ENCODE data around the gene HDHD5. TPM values are rescaled to one million over a fixed set of nuclear protein-coding genes. Genes with fewer than 3 reads are reported as not detected.

The HDHD5 gene
- 30.2 TPM for total RNA-seq

DNA sequence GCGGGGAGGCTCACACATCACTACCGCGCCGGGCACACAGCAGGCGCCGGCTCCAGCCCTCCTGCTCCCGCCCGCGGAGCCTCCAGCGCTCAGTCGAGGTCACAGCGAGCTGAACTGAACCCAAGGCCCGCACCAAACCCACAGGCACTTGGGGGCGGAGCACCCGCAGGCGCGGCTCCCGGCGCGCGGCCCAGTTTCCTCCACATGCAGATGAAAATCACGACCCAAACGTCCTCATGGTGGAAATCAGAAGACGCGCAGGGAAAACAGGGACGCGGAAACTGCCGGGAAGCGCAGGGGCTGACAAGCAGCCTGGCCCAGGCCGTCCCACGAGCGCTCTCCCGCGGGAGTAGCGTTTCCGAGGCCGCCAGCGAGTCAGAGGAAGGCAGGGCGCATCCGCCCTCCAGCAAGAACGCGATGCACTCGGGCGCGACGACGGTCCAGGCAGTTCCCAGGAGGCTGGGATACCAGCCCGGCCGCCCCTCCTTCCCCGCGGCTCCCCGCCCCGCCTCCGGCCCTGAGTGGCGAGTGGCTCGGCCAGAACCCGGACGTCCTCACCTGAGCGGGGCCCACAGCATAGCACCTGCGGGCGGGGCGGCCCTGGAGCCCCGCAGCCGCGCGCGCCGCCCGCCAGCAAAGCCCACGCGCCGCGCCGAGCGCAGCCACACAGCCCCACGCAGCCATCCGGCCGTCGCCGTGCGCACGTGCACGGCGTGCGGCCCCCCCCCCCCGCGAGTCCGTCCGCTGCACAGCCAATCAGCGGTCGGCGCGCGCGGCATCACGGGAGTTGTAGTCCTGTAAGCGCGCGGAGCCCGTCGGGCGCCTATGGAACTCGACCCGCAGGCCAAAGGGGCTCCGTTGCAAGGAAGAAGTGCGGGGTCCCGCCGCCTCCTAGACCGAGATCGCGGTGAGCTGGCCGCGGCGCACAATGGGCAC is at the start of gene HDHD5:
Gene HDHD5 (minus strand): TSS at position 710 of the 936 bp plus-strand sequence. CDS start 26 bp downstream, at position 684.
- DNase-seq (ENCODE audit: low spot score), result peak; percentile 91

DNA sequence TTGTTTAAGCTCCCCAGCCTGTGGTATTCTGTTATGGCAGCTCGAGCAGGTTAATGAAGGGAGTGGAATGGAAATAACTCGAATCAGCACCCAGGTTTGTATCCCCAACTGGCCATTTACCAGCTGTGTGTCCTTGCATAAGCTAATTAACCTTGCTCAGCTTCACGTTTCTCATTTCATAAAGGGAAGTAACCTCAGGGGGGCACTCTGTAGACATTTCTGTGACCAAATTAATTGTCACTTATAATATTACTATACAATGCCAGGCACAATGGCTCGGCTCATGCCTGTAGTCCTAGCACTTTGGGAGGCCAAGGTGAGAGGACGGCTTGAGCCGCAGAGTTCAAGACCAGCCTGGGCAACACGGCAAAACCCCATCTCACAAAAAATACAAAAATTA is 46.4 kb upstream of the HDHD5 start:
- DNase-seq (ENCODE audit: low spot score), result no peak

DNA sequence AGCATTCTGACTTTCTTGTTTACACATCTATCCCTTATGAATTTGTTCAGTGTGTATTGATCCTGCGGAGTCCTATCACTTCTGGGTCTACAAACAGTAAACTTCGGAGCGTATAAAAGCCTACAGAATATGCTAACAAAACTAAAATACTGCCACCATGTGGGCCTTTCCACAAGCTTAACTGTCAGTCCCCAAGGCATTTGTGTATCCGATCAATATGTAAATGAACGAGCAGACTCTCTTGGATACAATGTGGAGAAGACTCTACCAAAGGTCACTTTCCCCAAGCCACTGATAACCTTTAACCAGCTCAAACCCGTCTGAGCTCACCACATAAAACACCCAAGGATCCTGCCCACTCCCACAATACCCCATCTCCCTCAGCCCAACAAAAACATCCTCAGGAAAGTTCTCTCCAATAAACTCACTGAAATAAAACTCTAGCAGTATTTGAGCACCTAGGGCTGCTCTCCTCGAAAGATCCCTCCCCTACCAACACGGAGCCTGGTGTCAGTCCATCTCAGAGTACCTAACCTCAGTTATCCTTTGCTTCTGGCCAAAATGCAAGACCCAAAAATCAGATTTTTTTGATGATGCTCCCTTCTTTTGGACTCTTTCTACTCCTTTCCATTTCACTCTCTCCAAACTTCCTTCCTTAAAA is 42.3 kb upstream of the HDHD5 start:
- DNase-seq (ENCODE audit: low spot score), result no peak

DNA sequence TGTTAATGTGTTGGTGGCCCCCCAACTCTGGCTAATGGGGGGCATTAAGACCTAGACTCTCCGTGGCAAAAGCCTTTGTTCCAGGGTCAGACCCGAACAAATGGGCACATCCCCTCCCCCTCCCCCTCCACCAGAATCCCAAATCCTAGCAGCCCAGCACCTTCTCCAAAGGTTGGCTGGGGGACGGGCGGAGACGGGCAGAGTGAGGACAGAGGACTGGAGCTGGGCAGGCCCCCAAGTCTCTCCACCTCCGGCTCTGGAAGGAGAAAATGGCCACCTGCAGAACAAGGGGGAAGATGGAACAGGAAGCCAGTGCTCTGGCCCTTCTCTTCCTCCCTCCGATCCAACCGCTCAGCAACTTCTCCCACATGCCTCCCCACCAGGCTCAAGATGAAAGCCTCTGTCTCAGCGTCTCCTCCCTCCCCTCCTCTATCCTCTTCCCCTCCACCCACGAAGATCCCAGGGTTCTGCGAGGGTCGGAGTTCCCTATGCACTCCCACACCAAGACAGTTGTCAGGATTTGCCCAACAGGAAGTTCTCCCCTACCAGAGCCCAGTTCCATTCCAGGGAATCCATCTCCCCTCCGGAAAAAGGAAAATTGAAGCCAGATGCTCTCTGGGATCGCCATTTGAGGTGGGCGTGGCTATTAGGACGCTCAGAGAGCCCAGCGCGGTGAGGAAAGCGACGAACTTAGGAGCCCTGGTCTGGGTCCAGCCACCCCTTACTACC is 40.1 kb upstream of the HDHD5 start:
- DNase-seq (ENCODE audit: low spot score), result no peak

DNA sequence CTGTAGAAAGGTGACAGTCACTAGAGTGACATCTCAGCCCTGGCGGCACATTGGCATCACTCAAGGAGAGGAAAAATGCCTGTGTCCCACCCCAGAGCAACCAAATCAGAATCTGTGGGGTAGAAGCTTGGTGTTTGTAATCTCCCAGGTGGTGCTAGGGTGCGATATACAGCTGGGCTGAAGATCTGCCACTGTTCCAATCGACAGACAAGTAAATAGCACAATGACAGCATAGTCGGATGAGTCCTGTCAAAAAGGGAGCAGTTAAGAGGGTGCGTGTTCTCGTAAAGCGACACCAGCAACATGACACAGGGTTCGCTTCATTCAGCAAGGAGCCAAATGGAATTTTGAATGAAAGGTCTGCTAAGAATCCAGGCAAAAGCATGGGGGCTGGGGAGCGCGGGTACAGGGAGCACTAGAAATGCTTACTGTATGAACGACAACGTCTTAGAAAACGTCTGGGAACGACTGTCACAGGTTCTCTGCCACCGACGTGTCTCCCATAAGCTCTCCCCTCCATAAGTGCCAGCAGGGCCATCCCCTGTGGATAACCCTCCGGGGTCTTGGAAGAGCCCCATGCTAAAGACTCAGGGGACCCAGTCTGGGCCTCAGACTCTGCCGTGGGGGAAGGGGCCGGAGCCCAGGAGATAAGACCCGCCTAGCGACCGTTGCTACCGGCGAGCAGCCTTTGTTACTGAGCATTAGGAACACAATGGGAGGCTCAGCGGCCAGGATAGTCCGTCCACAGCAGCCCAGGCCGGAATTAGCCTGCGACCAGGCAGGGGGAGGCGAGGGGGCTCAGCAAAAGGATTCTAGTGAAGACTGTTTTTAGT is 39.3 kb upstream of the HDHD5 start:
- no peak for DNase-seq (ENCODE audit: low spot score)

DNA sequence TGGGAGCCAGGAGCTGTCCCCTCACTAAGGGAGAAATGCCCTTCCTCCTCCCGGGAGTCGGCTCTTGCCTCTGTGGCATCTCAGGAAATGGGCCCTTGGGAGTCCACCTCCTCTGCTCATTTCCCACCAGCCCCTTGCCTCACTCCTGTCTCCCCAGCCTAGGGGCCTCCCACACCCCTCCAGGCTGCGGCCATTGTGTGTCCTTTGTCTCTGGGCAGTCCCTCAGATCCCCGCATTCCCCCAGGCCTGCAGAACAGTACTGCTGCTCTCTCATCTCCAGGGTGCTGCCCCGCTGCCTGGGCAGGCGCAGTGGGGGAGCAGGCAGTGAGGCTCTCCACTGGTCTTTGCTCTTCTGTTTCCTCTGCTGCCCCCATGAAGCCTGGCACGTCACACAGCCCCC is 35.1 kb upstream of the HDHD5 start:
- DNase-seq (ENCODE audit: low spot score), result no peak

DNA sequence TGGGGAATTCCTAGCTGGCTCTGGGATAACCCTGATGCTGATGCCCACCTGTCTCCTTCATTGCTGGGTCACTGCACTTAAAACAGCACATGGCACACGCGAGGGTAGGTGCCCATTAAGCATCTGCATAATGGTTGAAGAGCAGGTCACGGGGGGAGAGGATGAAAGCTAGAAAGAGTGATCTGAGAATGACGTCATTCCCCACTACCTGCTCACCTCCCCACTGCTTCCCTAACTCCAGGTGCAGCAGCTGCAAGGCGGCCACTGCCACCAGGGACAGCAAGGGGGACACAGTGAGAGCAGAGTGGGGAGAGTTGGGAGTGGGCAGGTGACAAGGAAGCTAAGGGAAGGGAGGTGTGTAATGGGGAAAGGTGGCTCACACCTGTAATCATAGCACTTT is 33.1 kb upstream of the HDHD5 start:
- no peak for DNase-seq (ENCODE audit: low spot score)

DNA sequence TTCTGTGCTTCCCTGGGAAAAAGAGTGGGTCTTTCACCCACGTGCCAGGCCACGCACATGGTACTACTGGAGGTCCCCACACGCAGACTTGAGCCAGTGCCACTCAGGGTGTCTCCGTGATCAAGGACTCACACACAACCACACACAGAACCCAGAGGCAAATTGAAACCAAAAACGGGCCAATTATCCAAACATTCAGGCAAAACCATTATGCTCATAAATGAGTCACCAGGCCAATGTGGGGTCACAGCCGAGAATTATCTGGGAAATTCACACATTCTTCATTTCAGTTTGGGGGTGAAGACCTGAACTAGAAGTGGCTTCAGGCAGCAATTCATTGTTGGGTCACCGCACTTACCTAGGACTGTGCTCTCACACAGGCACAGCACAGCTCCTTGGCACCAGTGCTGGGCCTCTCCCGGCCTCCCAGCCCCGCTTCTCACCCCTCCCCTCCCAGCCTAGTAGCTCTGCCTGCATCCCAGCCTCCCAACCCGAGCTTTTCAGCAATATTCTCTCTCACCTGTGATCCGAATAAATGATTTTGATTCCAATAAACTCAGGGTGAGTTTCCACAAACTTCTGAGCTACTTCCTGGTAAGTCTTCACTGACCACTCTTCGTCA is 32.2 kb upstream of the HDHD5 start:
- DNase-seq (ENCODE audit: low spot score), result no peak

DNA sequence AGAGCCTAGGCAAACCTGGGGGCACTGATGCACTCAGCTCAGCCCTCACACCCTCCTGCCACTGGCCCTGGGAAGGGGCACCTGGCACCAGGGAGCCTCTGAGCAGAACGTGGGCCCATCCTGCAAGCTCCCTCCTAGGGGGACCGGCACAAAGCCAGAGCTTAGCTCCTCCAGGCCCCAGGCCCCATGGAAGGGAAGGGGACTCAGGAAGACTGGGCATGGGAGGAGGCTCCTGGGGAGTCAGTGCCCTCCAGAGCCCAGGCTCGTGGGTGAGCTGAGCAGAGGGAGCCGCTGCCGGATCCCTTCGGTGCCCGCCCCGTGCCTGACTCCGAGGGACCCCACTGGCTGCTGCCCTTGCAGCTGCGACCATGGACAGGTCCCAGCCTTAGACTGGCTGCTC is 31.6 kb upstream of the HDHD5 start:
- DNase-seq (ENCODE audit: low spot score), result no peak

DNA sequence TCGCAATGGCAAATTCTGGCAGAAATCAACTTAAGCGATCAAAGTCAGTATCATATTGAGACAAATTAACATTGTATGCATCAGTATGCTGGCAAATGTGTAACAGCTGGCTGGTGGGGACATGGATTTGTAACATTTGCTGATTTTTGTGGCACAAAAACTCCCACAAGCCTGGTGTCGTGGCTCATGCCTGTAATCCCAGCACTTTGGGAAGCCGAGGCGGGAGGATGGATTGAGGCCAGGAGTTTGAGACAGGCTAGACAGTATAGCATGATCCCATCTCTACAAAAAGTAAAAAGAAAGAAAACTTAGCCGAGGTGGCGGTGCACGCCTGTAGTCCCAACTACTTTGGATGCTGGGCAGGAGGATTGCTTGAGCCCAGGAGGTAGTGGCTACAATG is 17.6 kb upstream of the HDHD5 start:
- no peak for DNase-seq (ENCODE audit: low spot score)

DNA sequence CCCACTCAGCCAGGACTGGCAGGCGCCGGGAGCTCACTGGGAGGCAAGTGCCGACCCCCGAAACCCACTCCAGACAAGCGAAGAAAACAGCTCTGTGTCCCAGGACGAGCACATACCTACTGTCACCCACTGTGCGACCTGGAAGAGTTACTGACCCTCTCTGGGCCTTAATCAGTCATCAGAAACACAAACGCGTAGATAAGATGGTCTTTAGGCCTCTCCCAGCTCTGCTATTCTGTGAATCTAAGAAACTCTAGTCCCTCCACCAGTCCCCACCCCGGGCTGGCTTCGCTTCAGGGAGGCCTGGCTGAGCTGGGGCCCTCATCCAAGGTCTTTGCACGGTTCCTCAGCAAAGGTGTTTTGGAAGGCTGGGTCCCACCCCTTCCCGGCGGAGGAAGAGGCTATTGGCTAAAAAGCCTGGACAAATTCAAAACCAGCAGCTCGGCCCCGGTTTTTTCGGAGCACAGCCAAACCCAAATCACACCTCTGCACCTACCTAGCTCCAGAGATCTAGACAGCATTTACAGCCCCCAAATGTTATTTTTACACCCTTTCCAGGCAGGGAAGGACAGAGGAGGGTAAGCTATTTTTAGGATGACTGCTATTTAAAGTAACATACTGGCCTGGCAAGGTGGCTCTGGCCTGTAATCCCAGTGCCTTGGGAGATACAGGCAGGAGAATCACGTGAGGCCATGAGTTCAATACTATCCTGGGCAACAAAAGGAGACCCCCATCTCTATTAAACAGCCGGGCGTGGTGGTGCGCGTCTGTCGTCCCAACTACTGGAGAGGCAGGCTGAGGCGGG is 13.2 kb upstream of the HDHD5 start:
- no peak for DNase-seq (ENCODE audit: low spot score)

DNA sequence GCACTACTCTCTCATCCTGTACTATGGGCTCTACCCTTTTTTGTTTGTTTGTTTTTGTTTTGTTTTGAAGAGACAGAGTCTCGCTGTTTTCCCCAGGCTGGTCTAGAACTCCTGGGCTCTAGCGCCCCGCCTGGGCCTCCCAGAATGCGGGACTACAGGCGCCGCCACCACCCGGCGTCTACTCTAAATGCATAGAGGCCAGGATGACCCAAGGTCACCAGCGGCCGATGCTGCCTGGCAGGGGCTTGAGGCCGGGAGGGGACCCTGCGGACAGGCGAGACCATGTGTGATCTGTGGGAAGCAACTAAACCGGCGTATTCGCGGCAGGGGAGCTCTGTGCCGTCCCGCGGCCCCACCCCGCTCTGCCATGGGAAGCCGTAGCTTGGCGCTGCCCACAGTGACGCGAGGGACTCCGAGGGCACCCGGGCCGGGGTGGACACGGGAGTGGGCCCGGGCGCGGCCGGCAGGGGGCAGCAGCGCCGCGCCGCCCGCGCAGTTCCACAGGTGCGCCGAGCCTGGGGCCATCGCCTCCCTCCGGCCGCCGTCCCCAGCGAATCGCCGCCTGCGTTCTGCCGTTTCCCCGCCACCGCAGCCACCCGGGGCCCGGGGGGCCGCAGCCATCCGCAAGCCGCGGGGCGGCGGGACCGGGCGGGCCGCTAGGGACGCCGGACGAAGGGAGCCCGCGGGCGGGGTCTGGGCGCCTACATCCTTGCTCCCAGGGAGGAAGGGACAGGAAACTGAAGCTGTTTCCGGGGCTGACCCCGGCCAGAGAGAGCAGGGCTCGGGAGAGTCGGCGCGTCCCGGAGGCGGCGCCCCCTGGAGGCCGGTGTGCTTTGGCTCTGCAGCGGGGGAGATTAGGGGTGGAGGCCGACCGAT is 12.3 kb upstream of the HDHD5 start:
- peak; percentile 87 for DNase-seq (ENCODE audit: low spot score)

DNA sequence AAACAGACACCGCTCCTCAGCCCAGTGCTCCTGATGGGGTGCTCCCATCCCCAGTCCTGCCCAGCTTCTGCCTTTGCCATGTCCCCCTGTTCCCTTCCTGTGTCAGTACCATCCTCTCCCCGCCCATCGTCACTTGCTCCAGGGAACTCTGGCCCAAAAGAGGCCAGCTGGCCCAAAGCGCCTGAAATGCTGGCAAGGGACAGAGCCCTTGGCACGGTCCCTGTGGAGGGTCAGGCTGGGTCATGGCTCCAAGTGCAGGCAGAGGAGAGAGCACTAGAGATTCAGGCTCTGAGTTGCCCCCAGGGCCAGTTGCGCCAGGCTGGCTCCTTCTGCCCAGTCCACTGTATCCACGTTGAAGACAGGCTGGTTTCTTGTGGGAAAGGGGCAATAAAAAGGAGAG is 8.4 kb upstream of the HDHD5 start:
- DNase-seq (ENCODE audit: low spot score), result no peak

DNA sequence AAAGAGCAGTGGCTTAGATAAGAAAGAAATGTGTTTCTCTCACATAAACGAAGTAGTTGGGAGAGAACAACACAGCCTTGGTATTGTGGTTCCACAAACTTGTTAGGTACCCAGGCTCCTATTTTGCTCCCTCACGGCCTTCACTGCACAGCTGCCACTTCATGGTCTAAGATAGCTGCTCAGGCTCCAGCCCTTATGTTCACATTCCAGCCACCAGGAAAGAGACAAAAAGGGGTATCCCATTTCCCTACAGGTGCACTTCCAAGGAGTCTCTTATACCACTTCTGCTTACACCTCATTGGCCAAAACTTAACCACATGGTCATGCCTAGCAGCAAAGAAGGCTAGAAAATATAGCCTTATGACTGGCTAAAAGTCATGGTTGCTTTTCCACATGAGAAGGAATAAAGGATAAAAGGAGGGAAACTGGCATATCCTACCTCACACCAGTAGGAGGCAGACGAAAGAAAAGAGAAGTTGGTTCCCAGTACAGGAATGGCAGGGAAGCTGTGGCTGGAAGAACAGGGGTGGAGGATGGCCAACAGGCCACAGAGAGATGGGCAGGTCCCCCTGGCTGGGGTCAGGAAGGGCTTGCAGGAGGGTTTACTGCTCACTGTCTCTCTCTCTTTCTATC is 5.4 kb upstream of the HDHD5 start:
- DNase-seq (ENCODE audit: low spot score), result no peak

DNA sequence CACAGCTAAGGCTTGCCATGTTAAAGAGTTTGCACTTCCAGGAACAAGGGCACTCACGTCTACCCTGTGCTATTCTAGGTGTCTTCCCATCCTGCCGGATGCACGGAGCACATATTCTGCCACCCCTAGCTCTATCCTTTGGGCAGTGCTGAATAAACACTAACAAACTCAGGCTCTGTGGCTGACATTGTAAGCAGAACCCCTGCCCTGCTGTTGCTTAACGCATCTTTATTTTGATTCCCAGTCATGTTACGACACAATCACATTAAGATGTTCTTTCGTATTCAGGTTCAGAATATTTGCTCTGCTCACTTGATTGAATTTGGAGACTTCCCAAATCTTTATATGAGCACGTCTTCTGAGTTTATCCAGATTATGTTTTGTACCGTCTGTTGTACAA is 3.7 kb upstream of the HDHD5 start:
- DNase-seq (ENCODE audit: low spot score), result no peak

DNA sequence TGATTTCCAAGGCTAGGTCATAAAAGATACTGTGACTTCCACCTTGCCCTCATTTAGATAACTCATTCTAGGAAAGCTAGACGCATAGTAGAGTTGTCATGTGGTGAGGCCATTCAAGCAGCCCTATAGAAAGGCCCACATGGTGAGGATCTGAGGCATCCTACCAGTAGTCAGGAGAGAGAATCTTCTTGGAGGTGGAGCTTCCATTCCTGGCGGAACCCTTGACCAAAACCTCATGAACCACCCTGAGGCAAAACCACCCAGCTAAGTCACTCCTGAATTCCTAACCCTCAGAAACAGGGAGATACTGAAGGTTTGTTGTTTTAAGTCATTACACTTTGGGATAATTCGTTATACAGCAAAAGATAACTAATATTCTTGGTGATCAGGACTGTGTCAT is 2.9 kb upstream of the HDHD5 start:
- no peak for DNase-seq (ENCODE audit: low spot score)

DNA sequence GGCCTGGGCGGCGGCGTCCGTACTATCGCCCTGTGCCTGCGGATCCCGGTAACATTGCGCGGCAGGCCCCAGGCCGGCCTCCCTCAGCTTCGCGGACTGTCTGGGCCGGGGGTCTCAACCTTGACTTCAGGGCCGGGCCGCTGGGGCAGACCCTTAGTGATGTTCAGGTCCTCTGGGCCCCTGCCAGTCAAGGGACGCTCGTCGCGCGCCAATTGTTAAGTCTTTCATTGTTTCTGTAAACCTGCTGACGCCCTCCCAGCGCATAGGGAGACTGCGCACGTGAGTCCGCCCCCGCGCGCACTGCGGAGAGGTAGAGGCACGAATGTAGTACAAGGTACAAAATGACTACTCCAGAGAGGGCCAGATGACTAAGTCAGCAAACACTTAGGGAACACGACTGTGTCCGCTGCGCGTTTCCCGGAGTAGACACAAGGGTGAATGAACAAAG is 451 bp upstream of the HDHD5 start:
- no peak for DNase-seq (ENCODE audit: low spot score)

DNA sequence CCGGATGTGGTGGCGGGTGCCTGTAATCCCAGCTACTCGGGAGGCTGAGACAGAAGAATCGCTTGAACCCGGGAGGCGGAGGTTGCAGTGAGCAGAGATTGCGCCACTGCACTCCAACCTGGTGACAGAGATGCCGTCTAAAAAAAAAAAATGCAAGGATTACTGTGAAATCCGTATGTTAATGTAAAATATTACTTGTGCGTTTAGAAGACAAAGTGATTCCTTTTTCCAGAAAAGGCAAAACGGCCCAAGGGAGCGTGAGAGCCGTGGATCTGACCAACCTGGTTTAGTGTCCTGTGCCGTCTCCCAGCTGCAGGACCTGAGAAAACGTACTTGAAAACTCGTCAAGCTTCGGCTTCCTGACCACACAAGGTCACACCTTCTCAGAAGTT is 905 bp downstream of the HDHD5 start:
- no peak for DNase-seq (ENCODE audit: low spot score)

DNA sequence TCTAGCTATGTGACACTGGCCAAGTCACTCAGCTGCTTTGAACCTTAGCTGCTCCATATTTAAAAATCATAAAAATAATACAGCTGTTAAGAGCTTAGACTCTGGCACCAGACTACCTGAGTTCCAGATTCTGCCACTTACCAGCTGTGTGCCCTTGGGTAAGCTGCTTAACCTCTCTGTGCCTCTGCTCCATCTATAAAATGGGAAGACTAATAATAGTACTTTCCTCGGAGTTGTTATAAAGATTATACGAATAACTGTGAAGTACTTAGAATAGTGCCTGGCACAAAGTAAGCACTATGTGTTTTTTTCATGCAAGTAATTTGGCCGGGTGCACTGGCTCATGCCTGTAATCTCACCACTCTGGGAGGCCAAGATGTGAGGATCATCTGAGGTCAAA is 1.4 kb downstream of the HDHD5 start:
- DNase-seq (ENCODE audit: low spot score), result no peak

Measured in ureter (tissue), 1 donor.